Uterus (tissue), 2 donors: ENCODE data around the gene IRX5.

Source experiments
- CTCF ChIP-seq, 4 experiments: fragments of 200-600 bp in 2 of 4; fragments of 450-650 bp in 2 of 4; sonication (generic) in 2 of 4; IDR thresholded peaks; one replicate each; pipeline ENCODE4 v1.5.1; 2016 to 2019; ENCODE audit warnings: antibody characterized with exemption in 4 of 4, mild to moderate bottlenecking in 2 of 4, moderate library complexity in 1 of 4
- POLR2A ChIP-seq, 2 donors: fragments of 450-650 bp; IDR thresholded peaks; one replicate each; pipeline ENCODE4 v1.6.1; 2016; ENCODE audit warnings: antibody characterized with exemption in 2 of 2, mild to moderate bottlenecking in 1 of 2, moderate library complexity in 1 of 2

GRCh38 chr16:54897930-54898329 is 32.7 kb upstream of the IRX5 start:
- TF ChIP-seq CTCF (IDR thresholded peaks at IDR 0.05), result no peak
- no peak for TF ChIP-seq POLR2A (IDR thresholded peaks at IDR 0.05)
